Epidermal melanocyte (primary cell): Measurements from ENCODE around the gene TLR8.
"Not testable (repeated sequence)": the region's sequence is repeated elsewhere in the genome, so short reads cannot be mapped to it uniquely, and the experiment has no call there.

Experiments
- DNase-seq: peaks from one replicate; pipeline ENCODE4 v3.0.0; 2011; ENCODE audit warnings: low spot score; ENCODE audit not compliant: insufficient read length

The TLR8 gene

GRCh38 chrX:12946406-12946805, 40.0 kb downstream of the TLR8 start:
- no peak for DNase-seq

- peak; percentile 39 for DNase-seq
These were observed 40.6 kb downstream of the TLR8 start for GRCh38 chrX:12946838-12947544.

- no peak for DNase-seq
These were observed 41.3 kb downstream of the TLR8 start for GRCh38 chrX:12947545-12948235.

GRCh38 chrX:12948495-12948894, 42.1 kb downstream of the TLR8 start:
- DNase-seq, result no peak

GRCh38 chrX:12949205-12949926, 42.9 kb downstream of the TLR8 start:
- DNase-seq, result no peak

- peak; percentile 33 for DNase-seq
These were observed 43.7 kb downstream of the TLR8 start for GRCh38 chrX:12949927-12950656.

GRCh38 chrX:12950851-12951594, 44.6 kb downstream of the TLR8 start:
- DNase-seq, result no peak

GRCh38 chrX:12951595-12951975, 45.2 kb downstream of the TLR8 start:
- DNase-seq, result no peak

GRCh38 chrX:12953420-12953819, 47.0 kb downstream of the TLR8 start:
- DNase-seq, result no peak

GRCh38 chrX:12954376-12954775, 48.0 kb downstream of the TLR8 start:
- DNase-seq, result no peak

GRCh38 chrX:12954981-12955380, 48.6 kb downstream of the TLR8 start:
- DNase-seq, result no peak

GRCh38 chrX:12955882-12956703, 49.7 kb downstream of the TLR8 start:
- DNase-seq, result no peak

- DNase-seq, result no peak
These were observed 50.5 kb downstream of the TLR8 start for GRCh38 chrX:12956704-12957534.

- no peak for DNase-seq
These were observed 51.6 kb downstream of the TLR8 start for GRCh38 chrX:12958059-12958458.

- DNase-seq, result no peak
These were observed 52.0 kb downstream of the TLR8 start for GRCh38 chrX:12958461-12958860.

- DNase-seq, result no peak
These were observed 54.8 kb downstream of the TLR8 start for GRCh38 chrX:12961196-12961718.

GRCh38 chrX:12962041-12962504, 55.7 kb downstream of the TLR8 start:
- no peak for DNase-seq

- DNase-seq, result not testable (repeated sequence)
These were observed 56.9 kb downstream of the TLR8 start for GRCh38 chrX:12963210-12963850.
